Psoas muscle (tissue), 8 donors: ENCODE measurements around the gene OSBP2. TPM values are rescaled to one million over a fixed set of nuclear protein-coding genes. Genes with fewer than 3 reads are reported as not detected.

ENCODE experiments used
- ATAC-seq, 4 donors: fragments of 200-7000 bp; cut with Tn5 transposase; one replicate each; pipeline ENCODE4 v1.9.1; 2020; ENCODE audit warnings: moderate library complexity in 3 of 4, mild to moderate bottlenecking in 2 of 4
- DNase-seq, 2 donors: peaks; one replicate each; pipeline ENCODE4 v3.0.0-alpha.2; 2020
- H3K27ac ChIP-seq: fragments of 200-600 bp; one replicate; pipeline ENCODE4 v1.8.0; 2022
- H3K27me3 ChIP-seq, 3 donors: fragments of 200-600 bp in 1 of 3; one replicate each; pipeline versions ENCODE4 v1.6.1 to v1.8.0; 2013 to 2022; ENCODE audit warnings: low read length in 2 of 3, mild to moderate bottlenecking in 2 of 3, moderate library complexity in 1 of 3; ENCODE audit not compliant: insufficient read depth in 3 of 3
- H3K36me3 ChIP-seq, 2 donors: fragments of 200-600 bp in 1 of 2; one replicate each; pipeline versions ENCODE4 v1.6.1 to v1.8.0; 2013 to 2022; ENCODE audit warnings: low read depth in 1 of 2, mild to moderate bottlenecking in 1 of 2, moderate library complexity in 1 of 2; ENCODE audit not compliant: insufficient read depth in 1 of 2
- H3K4me1 ChIP-seq: fragments of 200-600 bp; one replicate; pipeline ENCODE4 v1.8.0; 2022
- H3K4me3 ChIP-seq: fragments of 200-600 bp; one replicate; pipeline ENCODE4 v1.8.0; 2022; ENCODE audit warnings: mild to moderate bottlenecking
- H3K9me3 ChIP-seq: fragments of 200-600 bp; one replicate; pipeline ENCODE4 v1.8.0; 2022
- CTCF ChIP-seq: fragments of 200-600 bp; IDR thresholded peaks from one replicate; pipeline ENCODE4 v1.8.0; 2022; ENCODE audit warnings: antibody characterized with exemption
- WGBS, 3 donors: extraction: QIAGEN DNeasy Blood & Tissue Kit; methylation state at CpG; one replicate each; pipeline versions ENCODE4 v1.1.6 to v1.1.7; 2013; 5-methylcytosine and 5-hydroxymethylcytosine counted together
- intact Hi-C, 2 donors: fragments of 100-400 bp; cut with DNase I; formaldehyde crosslinking; loops; one replicate each; pipeline versions ENCODE4 v1.11.0 to v1.14.2; 2022
- polyA plus RNA-seq, 3 donors: library from polyadenylated mRNA; stranded (reverse); fragments of 200-250 nt; gene quantifications; one replicate each; pipeline ENCODE4 v1.2.3, GENCODE V29; 2013
- total RNA-seq, 4 donors: library from RNA; stranded (reverse); fragmentation: NEBNext Ultra II Directional in 2 of 4; extraction: Animal tissue kit (Norgen Biotek cat#: 25700) in 2 of 4; gene quantifications; one replicate each; pipeline versions ENCODE4 v1.2.1 to v1.2.4, GENCODE V29; 2021 to 2023
- donor health status: healthy with polysubstance abuse.
- donor health status: DM: no; HTN: no; CAD: no; lungs with moderate emphysema.
- donor health status: Bipolar disorder and iron deficiency.
- donor health status: healthy.
- donor health status: DM: yes; HTN: yes; CAD: no.
- donor health status: DM: no; HTN: no; CAD: no.
- donor health status: DM: no; HTN: no; CAD: no.
- donor health status: DM: yes; HTN: yes; CAD: no.

The OSBP2 gene
- total and polyA plus RNA-seq, 7 donors, result 0.27 to 8.2 (median 2.5) TPM

GRCh38 chr22:30908051-30908461 lies 213.4 kb downstream of the OSBP2 start:
- WGBS, 3 donors, result 91 to 96% (median 93%) methylated on average over 6 of the region's 6 CpGs
- Histone ChIP-seq H3K4me1 (no peaks in the 10 kb centered on the region), H3K27me3 (no peaks in the 10 kb centered on the region), H3K9me3 (no peaks in the 10 kb centered on the region), H3K27ac (no peak overlapping the region), H3K4me3 (no peak overlapping the region), H3K36me3 (peaks cover 0 to 8% of the 10 kb centered on the region in 2 donors)
- TF ChIP-seq CTCF, result no peak
- DNase-seq (no peak), ATAC-seq (no peak)
- intact Hi-C loops, result no loop called here

- Histone ChIP-seq H3K36me3 (peaks cover 0 to 8% of the 10 kb centered on the region in 2 donors), H3K27me3 (no peaks in the 10 kb centered on the region), H3K27ac (no peak overlapping the region), H3K4me3 (no peak overlapping the region), H3K4me1 (no peaks in the 10 kb centered on the region), H3K9me3 (no peaks in the 10 kb centered on the region)
- no peak for ATAC-seq
- intact Hi-C loops, result no loop called here
- no peak for DNase-seq
- 86 to 91% (median 89%) methylated on average over 5 of the region's 5 CpGs for WGBS, 3 donors
- no peak for TF ChIP-seq CTCF
Observed at GRCh38 chr22:30909306-30909705, 214.6 kb downstream of the OSBP2 start.

GRCh38 chr22:30910358-30910757 lies 215.7 kb downstream of the OSBP2 start:
- ATAC-seq (no peak), DNase-seq (no peak)
- intact Hi-C loops, result no loop called here
- H3K4me1 ChIP-seq, result no peaks in the 10 kb centered on the region
- WGBS, 3 donors, result 79 to 87% (median 80%) methylated on average over 2 of the region's 2 CpGs
- no peaks in the 10 kb centered on the region for H3K27me3 ChIP-seq
- H3K9me3 ChIP-seq, result peaks cover 7% of the 10 kb centered on the region
- H3K27ac ChIP-seq, result no peak overlapping the region
- TF ChIP-seq CTCF, result no peak
- no peak overlapping the region for H3K4me3 ChIP-seq
- H3K36me3 ChIP-seq, result peaks cover 0 to 8% of the 10 kb centered on the region in 2 donors

DNA sequence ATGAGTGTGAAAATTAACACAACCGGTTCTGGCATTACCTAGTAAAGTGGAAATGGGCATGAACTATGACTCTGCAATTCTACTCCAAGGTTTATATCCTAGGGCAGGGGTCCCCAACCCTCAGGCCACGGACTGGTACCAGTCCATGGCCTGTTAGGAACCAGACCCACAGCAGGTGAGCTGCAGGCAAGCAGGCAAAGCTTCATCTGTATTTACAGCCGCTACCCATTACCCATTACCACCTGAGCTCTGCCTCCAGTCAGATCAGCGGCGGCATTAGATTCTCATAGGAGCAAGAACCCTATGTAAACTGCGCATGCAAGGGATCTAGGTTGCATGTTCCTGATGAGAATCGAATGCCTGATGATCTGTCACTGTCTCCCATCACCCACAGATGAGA lies 224.1 kb downstream of the OSBP2 start:
- 80 to 87% (median 82%) methylated on average over 7 of the region's 7 CpGs for WGBS, 3 donors
- DNase-seq, result no peak
- H3K4me1 ChIP-seq, result peaks cover 4% of the 10 kb centered on the region
- peaks cover 0 to 4% of the 10 kb centered on the region in 2 donors for H3K36me3 ChIP-seq
- no peak for TF ChIP-seq CTCF
- H3K27me3 ChIP-seq, result no peaks in the 10 kb centered on the region
- ATAC-seq, result no peak
- peaks cover 19% of the 10 kb centered on the region for H3K9me3 ChIP-seq
- H3K27ac ChIP-seq, result no peak overlapping the region
- intact Hi-C loops, result loop anchor here in 1 of 2 donors (2.0 to 5.0 kb wide), 2 partner anchors 154 to 286 kb away; no protein-coding TSS in a partner anchor
- H3K4me3 ChIP-seq, result no peak overlapping the region

- H3K4me1 ChIP-seq, result peaks cover 4% of the 10 kb centered on the region
- H3K9me3 ChIP-seq, result peaks cover 14% of the 10 kb centered on the region
- H3K27me3 ChIP-seq, result no peaks in the 10 kb centered on the region
- peaks cover 0 to 15% of the 10 kb centered on the region in 2 donors for H3K36me3 ChIP-seq
- H3K4me3 ChIP-seq, result no peak overlapping the region
- DNase-seq, result no peak
- TF ChIP-seq CTCF, result no peak
- intact Hi-C loops, result loop anchor here (1.0 to 5.0 kb wide), 5 partner anchors 30 to 288 kb away; partner anchors contain the start of gene SLC35E4 (in 1 of the 2)
- 80 to 82% (median 81%) methylated on average over 7 of the region's 7 CpGs for WGBS, 3 donors
- no peak overlapping the region for H3K27ac ChIP-seq
- ATAC-seq, result no peak
Observed at GRCh38 chr22:30919973-30920372, 225.3 kb downstream of the OSBP2 start.
